ENCODE results near the gene CHRNB2. TPM values are rescaled to one million over a fixed set of nuclear protein-coding genes. Genes with fewer than 3 reads are reported as not detected.

The CHRNB2 gene
- total and polyA plus RNA-seq, 9 of the 15 experiments (the other 6 are each of a cell fraction or from before 2014, with no cell fraction given): 0.01 TPM; not detected in 8

DNA sequence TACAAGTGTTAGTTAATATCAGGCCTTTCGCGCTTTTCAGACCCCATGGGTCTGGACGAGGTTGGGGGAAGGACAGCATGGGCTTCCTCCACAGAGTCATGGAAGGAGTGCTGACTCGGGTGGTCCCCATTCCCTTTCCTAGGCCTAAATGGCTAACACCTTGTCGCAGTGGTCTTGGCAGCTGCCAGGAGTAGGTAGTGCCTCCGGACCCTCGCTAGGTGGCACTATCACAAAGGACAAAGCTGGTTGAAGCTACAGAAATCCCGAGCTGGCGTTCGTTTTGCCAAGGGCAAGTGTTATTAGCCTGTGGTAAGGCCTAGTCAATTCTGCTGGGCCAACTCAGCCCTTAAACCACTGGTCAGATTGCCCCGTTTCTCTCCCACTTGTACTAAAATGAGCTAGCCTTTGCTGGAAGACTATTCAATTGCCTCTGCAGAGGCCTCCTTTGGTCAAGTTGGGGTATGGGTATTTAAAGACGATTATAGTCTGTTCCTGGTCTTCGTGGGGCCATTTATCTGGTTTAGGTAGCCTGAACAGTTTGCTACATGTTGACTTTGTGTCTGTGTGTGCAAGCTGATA lies 8.0 kb upstream of the CHRNB2 start (continued):
- TF ChIP-seq EHMT2 (IDR thresholded peaks at IDR 0.05) (peak; percentile 39; the same call in 1 of the 2 replicates), BHLHE40 (IDR thresholded peaks at IDR 0.05; ENCODE audit: low read length) (0 out of 2 replicates have a peak, but pooled peaks have one; percentile 12), JUND (IDR thresholded peaks at IDR 0.05; ENCODE audit: borderline replicate concordance, low read depth, low read length) (peak; percentile 15; the same call in 1 of the 2 replicates), JUND (tag; IDR thresholded peaks at IDR 0.05; ENCODE audit: borderline replicate concordance, low read depth, low read length) (no peak), ZKSCAN1 (IDR thresholded peaks at IDR 0.05; ENCODE audit: low read depth, low read length) (peak; percentile 53), HOXB6 (CRISPR knock-in tag; IDR thresholded peaks at IDR 0.05; ENCODE audit: borderline replicate concordance) (no peak), ZBTB7A (IDR thresholded peaks at IDR 0.05; ENCODE audit: borderline replicate concordance, control insufficient read depth, low read depth, low read length) (peak; percentile 59; the same call in 1 of the 2 replicates)
- TF ChIP-seq, protein P1, sequence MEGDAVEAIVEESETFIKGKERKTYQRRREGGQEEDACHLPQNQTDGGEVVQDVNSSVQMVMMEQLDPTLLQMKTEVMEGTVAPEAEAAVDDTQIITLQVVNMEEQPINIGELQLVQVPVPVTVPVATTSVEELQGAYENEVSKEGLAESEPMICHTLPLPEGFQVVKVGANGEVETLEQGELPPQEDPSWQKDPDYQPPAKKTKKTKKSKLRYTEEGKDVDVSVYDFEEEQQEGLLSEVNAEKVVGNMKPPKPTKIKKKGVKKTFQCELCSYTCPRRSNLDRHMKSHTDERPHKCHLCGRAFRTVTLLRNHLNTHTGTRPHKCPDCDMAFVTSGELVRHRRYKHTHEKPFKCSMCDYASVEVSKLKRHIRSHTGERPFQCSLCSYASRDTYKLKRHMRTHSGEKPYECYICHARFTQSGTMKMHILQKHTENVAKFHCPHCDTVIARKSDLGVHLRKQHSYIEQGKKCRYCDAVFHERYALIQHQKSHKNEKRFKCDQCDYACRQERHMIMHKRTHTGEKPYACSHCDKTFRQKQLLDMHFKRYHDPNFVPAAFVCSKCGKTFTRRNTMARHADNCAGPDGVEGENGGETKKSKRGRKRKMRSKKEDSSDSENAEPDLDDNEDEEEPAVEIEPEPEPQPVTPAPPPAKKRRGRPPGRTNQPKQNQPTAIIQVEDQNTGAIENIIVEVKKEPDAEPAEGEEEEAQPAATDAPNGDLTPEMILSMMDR (IDR thresholded peaks at IDR 0.05 in 2 of 3, conservative IDR thresholded peaks at IDR 0.05 in 1 of 3; ENCODE audit: insufficient read depth in 2 of 3, low read depth in 1 of 3, low read length in 3 of 3): peak; percentile 87 to 95 (median 92)
- TF ChIP-seq, protein P2, sequence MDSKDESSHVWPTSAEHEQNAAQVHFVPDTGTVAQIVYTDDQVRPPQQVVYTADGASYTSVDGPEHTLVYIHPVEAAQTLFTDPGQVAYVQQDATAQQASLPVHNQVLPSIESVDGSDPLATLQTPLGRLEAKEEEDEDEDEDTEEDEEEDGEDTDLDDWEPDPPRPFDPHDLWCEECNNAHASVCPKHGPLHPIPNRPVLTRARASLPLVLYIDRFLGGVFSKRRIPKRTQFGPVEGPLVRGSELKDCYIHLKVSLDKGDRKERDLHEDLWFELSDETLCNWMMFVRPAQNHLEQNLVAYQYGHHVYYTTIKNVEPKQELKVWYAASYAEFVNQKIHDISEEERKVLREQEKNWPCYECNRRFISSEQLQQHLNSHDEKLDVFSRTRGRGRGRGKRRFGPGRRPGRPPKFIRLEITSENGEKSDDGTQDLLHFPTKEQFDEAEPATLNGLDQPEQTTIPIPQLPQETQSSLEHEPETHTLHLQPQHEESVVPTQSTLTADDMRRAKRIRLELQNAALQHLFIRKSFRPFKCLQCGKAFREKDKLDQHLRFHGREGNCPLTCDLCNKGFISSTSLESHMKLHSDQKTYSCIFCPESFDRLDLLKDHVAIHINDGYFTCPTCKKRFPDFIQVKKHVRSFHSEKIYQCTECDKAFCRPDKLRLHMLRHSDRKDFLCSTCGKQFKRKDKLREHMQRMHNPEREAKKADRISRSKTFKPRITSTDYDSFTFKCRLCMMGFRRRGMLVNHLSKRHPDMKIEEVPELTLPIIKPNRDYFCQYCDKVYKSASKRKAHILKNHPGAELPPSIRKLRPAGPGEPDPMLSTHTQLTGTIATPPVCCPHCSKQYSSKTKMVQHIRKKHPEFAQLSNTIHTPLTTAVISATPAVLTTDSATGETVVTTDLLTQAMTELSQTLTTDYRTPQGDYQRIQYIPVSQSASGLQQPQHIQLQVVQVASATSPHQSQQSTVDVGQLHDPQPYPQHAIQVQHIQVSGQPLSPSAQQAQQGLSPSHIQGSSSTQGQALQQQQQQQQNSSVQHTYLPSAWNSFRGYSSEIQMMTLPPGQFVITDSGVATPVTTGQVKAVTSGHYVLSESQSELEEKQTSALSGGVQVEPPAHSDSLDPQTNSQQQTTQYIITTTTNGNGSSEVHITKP (IDR thresholded peaks at IDR 0.05; ENCODE audit: partially characterized antibody): peak; percentile 28
- TF ChIP-seq, protein P3, sequence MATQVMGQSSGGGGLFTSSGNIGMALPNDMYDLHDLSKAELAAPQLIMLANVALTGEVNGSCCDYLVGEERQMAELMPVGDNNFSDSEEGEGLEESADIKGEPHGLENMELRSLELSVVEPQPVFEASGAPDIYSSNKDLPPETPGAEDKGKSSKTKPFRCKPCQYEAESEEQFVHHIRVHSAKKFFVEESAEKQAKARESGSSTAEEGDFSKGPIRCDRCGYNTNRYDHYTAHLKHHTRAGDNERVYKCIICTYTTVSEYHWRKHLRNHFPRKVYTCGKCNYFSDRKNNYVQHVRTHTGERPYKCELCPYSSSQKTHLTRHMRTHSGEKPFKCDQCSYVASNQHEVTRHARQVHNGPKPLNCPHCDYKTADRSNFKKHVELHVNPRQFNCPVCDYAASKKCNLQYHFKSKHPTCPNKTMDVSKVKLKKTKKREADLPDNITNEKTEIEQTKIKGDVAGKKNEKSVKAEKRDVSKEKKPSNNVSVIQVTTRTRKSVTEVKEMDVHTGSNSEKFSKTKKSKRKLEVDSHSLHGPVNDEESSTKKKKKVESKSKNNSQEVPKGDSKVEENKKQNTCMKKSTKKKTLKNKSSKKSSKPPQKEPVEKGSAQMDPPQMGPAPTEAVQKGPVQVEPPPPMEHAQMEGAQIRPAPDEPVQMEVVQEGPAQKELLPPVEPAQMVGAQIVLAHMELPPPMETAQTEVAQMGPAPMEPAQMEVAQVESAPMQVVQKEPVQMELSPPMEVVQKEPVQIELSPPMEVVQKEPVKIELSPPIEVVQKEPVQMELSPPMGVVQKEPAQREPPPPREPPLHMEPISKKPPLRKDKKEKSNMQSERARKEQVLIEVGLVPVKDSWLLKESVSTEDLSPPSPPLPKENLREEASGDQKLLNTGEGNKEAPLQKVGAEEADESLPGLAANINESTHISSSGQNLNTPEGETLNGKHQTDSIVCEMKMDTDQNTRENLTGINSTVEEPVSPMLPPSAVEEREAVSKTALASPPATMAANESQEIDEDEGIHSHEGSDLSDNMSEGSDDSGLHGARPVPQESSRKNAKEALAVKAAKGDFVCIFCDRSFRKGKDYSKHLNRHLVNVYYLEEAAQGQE (IDR thresholded peaks at IDR 0.05; ENCODE audit: borderline replicate concordance): peak; percentile 80
- TF ChIP-seq, protein P3 (CRISPR knock-in tag; IDR thresholded peaks at IDR 0.05; ENCODE audit: low read depth): no peak
